HEK293 (cell line): ENCODE results near the gene NRN1L.

Experiments used
- KLF7 ChIP-seq: fragments of 450-650 bp; formaldehyde crosslinking; IDR thresholded peaks from 2 replicates; pipeline ENCODE4 v1.5.1; 2016; ENCODE audit warnings: missing biosample characterization, missing genetic modification characterization, borderline replicate concordance
- KLF8 ChIP-seq: fragments of 450-650 bp; formaldehyde crosslinking; IDR thresholded peaks from 2 replicates; pipeline ENCODE4 v1.5.1; 2016; ENCODE audit warnings: missing biosample characterization, missing genetic modification characterization
- SP7 ChIP-seq: fragments of 450-650 bp; formaldehyde crosslinking; IDR thresholded peaks from 2 replicates; pipeline ENCODE4 v1.5.1; 2016; ENCODE audit warnings: missing biosample characterization, missing genetic modification characterization
- TRIM28 ChIP-seq: IDR thresholded peaks from 2 replicates; pipeline ENCODE4 v1.6.1; 2011; ENCODE audit warnings: low read length, control low read depth, borderline replicate concordance
- YY2 ChIP-seq: fragments of 450-650 bp; formaldehyde crosslinking; IDR thresholded peaks from 2 replicates; pipeline ENCODE4 v1.5.1; 2016; ENCODE audit warnings: missing biosample characterization, missing genetic modification characterization
- ZBTB17 ChIP-seq: fragments of 450-650 bp; formaldehyde crosslinking; IDR thresholded peaks from 2 replicates; pipeline ENCODE4 v1.5.1; 2016; ENCODE audit warnings: missing biosample characterization, missing genetic modification characterization
- ZBTB48 ChIP-seq: fragments of 450-650 bp; formaldehyde crosslinking; IDR thresholded peaks from 2 replicates; pipeline ENCODE4 v1.5.1; 2016; ENCODE audit warnings: missing biosample characterization, missing genetic modification characterization
- ZEB2 ChIP-seq: fragments of 450-650 bp; formaldehyde crosslinking; IDR thresholded peaks from 2 replicates; pipeline ENCODE4 v1.5.1; 2016; ENCODE audit warnings: missing biosample characterization, missing genetic modification characterization
- ZNF132 ChIP-seq: fragments of 450-650 bp; formaldehyde crosslinking; IDR thresholded peaks from 2 replicates; pipeline ENCODE4 v1.5.1; 2017; ENCODE audit warnings: missing biosample characterization, missing genetic modification characterization, borderline replicate concordance
- ZNF292 ChIP-seq: fragments of 450-650 bp; formaldehyde crosslinking; IDR thresholded peaks from 2 replicates; pipeline ENCODE4 v1.5.1; 2016; ENCODE audit warnings: low read depth, missing biosample characterization, missing genetic modification characterization, borderline replicate concordance
- ZNF335 ChIP-seq: fragments of 450-650 bp; formaldehyde crosslinking; conservative IDR thresholded peaks from 2 replicates; pipeline ENCODE4 v1.5.1; 2016; ENCODE audit warnings: missing biosample characterization, missing genetic modification characterization
- ZNF510 ChIP-seq: fragments of 450-650 bp; formaldehyde crosslinking; IDR thresholded peaks from 2 replicates; pipeline ENCODE4 v1.5.1; 2018; ENCODE audit warnings: mild to moderate bottlenecking, missing genetic modification characterization, missing biosample characterization; ENCODE audit not compliant: insufficient replicate concordance
- ZNF549 ChIP-seq: fragments of 450-650 bp; IDR thresholded peaks from 2 replicates; pipeline ENCODE4 v1.5.1; 2018; ENCODE audit warnings: missing biosample characterization, missing genetic modification characterization, mild to moderate bottlenecking, inconsistent platforms, moderate library complexity
- ZNF561 ChIP-seq: fragments of 450-650 bp; IDR thresholded peaks from 2 replicates; pipeline ENCODE4 v1.5.1; 2018; ENCODE audit warnings: missing biosample characterization, missing genetic modification characterization, borderline replicate concordance
- ZNF596 ChIP-seq: fragments of 450-650 bp; IDR thresholded peaks from 2 replicates; pipeline ENCODE4 v1.5.0; 2018; ENCODE audit warnings: missing biosample characterization, mild to moderate bottlenecking, missing genetic modification characterization, moderate library complexity
- ZNF621 ChIP-seq: fragments of 450-650 bp; formaldehyde crosslinking; IDR thresholded peaks from 2 replicates; pipeline ENCODE4 v1.5.1; 2017; ENCODE audit warnings: missing biosample characterization, missing genetic modification characterization
- ZNF629 ChIP-seq: fragments of 450-650 bp; formaldehyde crosslinking; IDR thresholded peaks from 2 replicates; pipeline ENCODE4 v1.5.1; 2017; ENCODE audit warnings: missing biosample characterization, missing genetic modification characterization
- ZNF654 ChIP-seq: fragments of 450-650 bp; formaldehyde crosslinking; IDR thresholded peaks from 2 replicates; pipeline ENCODE4 v1.5.1; 2016; ENCODE audit warnings: low read depth, missing biosample characterization, missing genetic modification characterization
- ZNF677 ChIP-seq: fragments of 450-650 bp; IDR thresholded peaks from 2 replicates; pipeline ENCODE4 v1.5.0; 2018; ENCODE audit warnings: missing biosample characterization, mild to moderate bottlenecking, missing genetic modification characterization, moderate library complexity
- ZNF792 ChIP-seq: fragments of 450-650 bp; formaldehyde crosslinking; IDR thresholded peaks from 2 replicates; pipeline ENCODE4 v1.5.1; 2016; ENCODE audit warnings: missing biosample characterization, missing genetic modification characterization
- TF ChIP-seq, protein P1 (sequence below): fragments of 450-650 bp; formaldehyde crosslinking; conservative IDR thresholded peaks from 2 replicates; pipeline ENCODE4 v1.5.1; 2016; ENCODE audit warnings: low read depth, missing biosample characterization, missing genetic modification characterization
- TF ChIP-seq, protein P2 (sequence below): fragments of 450-650 bp; formaldehyde crosslinking; IDR thresholded peaks from 2 replicates; pipeline ENCODE4 v1.5.1; 2016; ENCODE audit warnings: missing biosample characterization, missing genetic modification characterization
- TF ChIP-seq, protein P3 (sequence below): fragments of 450-650 bp; formaldehyde crosslinking; IDR thresholded peaks from 2 replicates; pipeline ENCODE4 v1.5.1; 2016; ENCODE audit warnings: missing biosample characterization, missing genetic modification characterization
- TF ChIP-seq, protein P4 (sequence below): fragments of 450-650 bp; formaldehyde crosslinking; IDR thresholded peaks from 2 replicates; pipeline ENCODE4 v1.5.1; 2017; ENCODE audit warnings: missing biosample characterization, missing genetic modification characterization
- TF ChIP-seq, protein P5 (sequence below): fragments of 450-650 bp; formaldehyde crosslinking; optimal IDR thresholded peaks from 2 replicates; pipeline ENCODE3; 2016; ENCODE audit warnings: missing biosample characterization, mild to moderate bottlenecking, missing genetic modification characterization

NRN1L gene

DNA sequence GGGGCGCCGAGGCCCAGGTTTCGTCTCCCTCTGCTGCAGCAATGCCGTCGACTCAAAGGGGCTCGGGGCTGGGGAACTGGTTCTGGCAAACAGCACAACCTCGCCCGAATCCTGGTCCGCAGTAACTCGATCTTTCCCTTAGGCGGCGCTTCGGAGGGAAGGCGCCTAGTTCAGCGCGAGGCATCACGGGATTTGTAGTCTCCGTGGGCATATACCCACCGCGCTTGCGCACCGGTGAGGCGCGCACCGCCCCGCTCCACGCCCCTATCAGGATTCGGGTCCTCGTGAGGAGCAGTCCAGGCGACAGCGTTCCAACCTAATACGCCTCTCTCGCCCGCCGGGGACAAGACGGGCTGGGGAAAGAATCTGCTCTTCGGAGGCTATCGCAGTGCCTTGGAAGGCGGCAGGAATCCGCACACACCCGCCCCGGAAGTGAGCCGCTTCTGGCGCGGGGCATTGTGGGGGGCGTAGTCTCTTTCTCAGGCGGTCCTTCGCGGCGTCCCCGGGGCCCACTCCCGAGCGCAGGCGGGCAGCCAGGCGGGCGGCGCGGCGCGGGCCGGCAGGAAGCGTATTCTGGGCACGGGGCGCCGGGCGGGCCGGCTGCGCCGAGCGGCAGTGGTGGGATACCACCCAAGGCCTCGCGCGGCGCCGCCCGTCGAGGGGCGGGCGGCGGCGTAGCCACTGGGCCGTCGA is 42.7 kb upstream of the NRN1L start, which contains the start of gene THAP11 (continued):
- TF ChIP-seq, protein P1, sequence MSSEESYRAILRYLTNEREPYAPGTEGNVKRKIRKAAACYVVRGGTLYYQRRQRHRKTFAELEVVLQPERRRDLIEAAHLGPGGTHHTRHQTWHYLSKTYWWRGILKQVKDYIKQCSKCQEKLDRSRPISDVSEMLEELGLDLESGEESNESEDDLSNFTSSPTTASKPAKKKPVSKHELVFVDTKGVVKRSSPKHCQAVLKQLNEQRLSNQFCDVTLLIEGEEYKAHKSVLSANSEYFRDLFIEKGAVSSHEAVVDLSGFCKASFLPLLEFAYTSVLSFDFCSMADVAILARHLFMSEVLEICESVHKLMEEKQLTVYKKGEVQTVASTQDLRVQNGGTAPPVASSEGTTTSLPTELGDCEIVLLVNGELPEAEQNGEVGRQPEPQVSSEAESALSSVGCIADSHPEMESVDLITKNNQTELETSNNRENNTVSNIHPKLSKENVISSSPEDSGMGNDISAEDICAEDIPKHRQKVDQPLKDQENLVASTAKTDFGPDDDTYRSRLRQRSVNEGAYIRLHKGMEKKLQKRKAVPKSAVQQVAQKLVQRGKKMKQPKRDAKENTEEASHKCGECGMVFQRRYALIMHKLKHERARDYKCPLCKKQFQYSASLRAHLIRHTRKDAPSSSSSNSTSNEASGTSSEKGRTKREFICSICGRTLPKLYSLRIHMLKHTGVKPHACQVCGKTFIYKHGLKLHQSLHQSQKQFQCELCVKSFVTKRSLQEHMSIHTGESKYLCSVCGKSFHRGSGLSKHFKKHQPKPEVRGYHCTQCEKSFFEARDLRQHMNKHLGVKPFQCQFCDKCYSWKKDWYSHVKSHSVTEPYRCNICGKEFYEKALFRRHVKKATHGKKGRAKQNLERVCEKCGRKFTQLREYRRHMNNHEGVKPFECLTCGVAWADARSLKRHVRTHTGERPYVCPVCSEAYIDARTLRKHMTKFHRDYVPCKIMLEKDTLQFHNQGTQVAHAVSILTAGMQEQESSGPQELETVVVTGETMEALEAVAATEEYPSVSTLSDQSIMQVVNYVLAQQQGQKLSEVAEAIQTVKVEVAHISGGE (tag by site-specific recombination): peak; percentile 88
- TF ChIP-seq TRIM28 (0 out of 2 replicates have a peak, but pooled peaks have one; percentile 31), SP7 (peak; percentile 33; the same call in 1 of the 2 replicates), ZEB2 (tag by site-specific recombination) (peak; percentile 16; the same call in 1 of the 2 replicates), ZBTB17 (tag by site-specific recombination) (peak; percentile 87), ZNF335 (peak; percentile 99), ZNF510 (no peak), ZNF677 (0 out of 2 replicates have a peak, but pooled peaks have one; percentile 46), ZNF629 (0 out of 2 replicates have a peak, but pooled peaks have one; percentile 30), ZNF132 (tag by site-specific recombination) (no peak), ZNF654 (tag by site-specific recombination) (peak; percentile 2; the same call in 1 of the 2 replicates), ZNF621 (tag by site-specific recombination) (no peak), ZNF549 (tag by site-specific recombination) (no peak), KLF7 (tag by site-specific recombination) (peak; percentile 70; the same call in 1 of the 2 replicates), ZNF561 (tag by site-specific recombination) (peak; percentile 74; the same call in 1 of the 2 replicates), KLF8 (tag by site-specific recombination) (peak; percentile 97), ZNF596 (tag by site-specific recombination) (peak; percentile 60; the same call in 1 of the 2 replicates), ZNF792 (tag by site-specific recombination) (no peak), YY2 (tag by site-specific recombination) (peak; percentile 57; the same call in 1 of the 2 replicates), ZNF292 (tag by site-specific recombination) (no peak), ZBTB48 (tag by site-specific recombination) (0 out of 2 replicates have a peak, but pooled peaks have one; percentile 13)
- TF ChIP-seq, protein P2, sequence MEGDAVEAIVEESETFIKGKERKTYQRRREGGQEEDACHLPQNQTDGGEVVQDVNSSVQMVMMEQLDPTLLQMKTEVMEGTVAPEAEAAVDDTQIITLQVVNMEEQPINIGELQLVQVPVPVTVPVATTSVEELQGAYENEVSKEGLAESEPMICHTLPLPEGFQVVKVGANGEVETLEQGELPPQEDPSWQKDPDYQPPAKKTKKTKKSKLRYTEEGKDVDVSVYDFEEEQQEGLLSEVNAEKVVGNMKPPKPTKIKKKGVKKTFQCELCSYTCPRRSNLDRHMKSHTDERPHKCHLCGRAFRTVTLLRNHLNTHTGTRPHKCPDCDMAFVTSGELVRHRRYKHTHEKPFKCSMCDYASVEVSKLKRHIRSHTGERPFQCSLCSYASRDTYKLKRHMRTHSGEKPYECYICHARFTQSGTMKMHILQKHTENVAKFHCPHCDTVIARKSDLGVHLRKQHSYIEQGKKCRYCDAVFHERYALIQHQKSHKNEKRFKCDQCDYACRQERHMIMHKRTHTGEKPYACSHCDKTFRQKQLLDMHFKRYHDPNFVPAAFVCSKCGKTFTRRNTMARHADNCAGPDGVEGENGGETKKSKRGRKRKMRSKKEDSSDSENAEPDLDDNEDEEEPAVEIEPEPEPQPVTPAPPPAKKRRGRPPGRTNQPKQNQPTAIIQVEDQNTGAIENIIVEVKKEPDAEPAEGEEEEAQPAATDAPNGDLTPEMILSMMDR (tag by site-specific recombination): peak; percentile 96
- TF ChIP-seq, protein P3, sequence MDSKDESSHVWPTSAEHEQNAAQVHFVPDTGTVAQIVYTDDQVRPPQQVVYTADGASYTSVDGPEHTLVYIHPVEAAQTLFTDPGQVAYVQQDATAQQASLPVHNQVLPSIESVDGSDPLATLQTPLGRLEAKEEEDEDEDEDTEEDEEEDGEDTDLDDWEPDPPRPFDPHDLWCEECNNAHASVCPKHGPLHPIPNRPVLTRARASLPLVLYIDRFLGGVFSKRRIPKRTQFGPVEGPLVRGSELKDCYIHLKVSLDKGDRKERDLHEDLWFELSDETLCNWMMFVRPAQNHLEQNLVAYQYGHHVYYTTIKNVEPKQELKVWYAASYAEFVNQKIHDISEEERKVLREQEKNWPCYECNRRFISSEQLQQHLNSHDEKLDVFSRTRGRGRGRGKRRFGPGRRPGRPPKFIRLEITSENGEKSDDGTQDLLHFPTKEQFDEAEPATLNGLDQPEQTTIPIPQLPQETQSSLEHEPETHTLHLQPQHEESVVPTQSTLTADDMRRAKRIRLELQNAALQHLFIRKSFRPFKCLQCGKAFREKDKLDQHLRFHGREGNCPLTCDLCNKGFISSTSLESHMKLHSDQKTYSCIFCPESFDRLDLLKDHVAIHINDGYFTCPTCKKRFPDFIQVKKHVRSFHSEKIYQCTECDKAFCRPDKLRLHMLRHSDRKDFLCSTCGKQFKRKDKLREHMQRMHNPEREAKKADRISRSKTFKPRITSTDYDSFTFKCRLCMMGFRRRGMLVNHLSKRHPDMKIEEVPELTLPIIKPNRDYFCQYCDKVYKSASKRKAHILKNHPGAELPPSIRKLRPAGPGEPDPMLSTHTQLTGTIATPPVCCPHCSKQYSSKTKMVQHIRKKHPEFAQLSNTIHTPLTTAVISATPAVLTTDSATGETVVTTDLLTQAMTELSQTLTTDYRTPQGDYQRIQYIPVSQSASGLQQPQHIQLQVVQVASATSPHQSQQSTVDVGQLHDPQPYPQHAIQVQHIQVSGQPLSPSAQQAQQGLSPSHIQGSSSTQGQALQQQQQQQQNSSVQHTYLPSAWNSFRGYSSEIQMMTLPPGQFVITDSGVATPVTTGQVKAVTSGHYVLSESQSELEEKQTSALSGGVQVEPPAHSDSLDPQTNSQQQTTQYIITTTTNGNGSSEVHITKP (tag by site-specific recombination): peak; percentile 8; the same call in 1 of the 2 replicates
- TF ChIP-seq, protein P4, sequence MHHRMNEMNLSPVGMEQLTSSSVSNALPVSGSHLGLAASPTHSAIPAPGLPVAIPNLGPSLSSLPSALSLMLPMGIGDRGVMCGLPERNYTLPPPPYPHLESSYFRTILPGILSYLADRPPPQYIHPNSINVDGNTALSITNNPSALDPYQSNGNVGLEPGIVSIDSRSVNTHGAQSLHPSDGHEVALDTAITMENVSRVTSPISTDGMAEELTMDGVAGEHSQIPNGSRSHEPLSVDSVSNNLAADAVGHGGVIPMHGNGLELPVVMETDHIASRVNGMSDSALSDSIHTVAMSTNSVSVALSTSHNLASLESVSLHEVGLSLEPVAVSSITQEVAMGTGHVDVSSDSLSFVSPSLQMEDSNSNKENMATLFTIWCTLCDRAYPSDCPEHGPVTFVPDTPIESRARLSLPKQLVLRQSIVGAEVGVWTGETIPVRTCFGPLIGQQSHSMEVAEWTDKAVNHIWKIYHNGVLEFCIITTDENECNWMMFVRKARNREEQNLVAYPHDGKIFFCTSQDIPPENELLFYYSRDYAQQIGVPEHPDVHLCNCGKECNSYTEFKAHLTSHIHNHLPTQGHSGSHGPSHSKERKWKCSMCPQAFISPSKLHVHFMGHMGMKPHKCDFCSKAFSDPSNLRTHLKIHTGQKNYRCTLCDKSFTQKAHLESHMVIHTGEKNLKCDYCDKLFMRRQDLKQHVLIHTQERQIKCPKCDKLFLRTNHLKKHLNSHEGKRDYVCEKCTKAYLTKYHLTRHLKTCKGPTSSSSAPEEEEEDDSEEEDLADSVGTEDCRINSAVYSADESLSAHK (tag by site-specific recombination): no peak
- TF ChIP-seq, protein P5, sequence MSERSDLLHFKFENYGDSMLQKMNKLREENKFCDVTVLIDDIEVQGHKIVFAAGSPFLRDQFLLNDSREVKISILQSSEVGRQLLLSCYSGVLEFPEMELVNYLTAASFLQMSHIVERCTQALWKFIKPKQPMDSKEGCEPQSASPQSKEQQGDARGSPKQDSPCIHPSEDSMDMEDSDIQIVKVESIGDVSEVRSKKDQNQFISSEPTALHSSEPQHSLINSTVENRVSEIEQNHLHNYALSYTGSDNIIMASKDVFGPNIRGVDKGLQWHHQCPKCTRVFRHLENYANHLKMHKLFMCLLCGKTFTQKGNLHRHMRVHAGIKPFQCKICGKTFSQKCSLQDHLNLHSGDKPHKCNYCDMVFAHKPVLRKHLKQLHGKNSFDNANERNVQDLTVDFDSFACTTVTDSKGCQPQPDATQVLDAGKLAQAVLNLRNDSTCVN (tag by site-specific recombination): peak; percentile 53
